Measurements from ENCODE around the gene ZCCHC24. TPM values are rescaled to one million over a fixed set of nuclear protein-coding genes. Genes with fewer than 3 reads are reported as not detected.

Gene ZCCHC24
- total RNA-seq, 1 experiment from 2014 or later = 3.8 TPM

- Histone ChIP-seq H2BK20ac (ENCODE audit: low read depth, low read length, poor library complexity, severe bottlenecking) (no peak overlapping the region), H3K4me2 (ENCODE audit: insufficient read depth, insufficient read length, low read length) (no peak overlapping the region), H2AFZ (ENCODE audit: low read length) (no peak overlapping the region), H3K56ac (ENCODE audit: insufficient read length, low read depth, low read length) (no peak overlapping the region), H2BK5ac (ENCODE audit: insufficient read length, low read length) (no peak overlapping the region), H3K79me1 (ENCODE audit: insufficient read depth, low read depth, low read length, poor library complexity, severe bottlenecking) (no peaks in the 10 kb centered on the region), H3K4me1 (ENCODE audit: insufficient read depth, low read length) (no peaks in the 10 kb centered on the region), H3K27ac (ENCODE audit: insufficient read length, low read depth, low read length) (no peak overlapping the region), H3K27me3 (ENCODE audit: insufficient read depth, low read length) (no peaks in the 10 kb centered on the region), H3K9me3 (ENCODE audit: control insufficient read depth, low read depth, low read length) (no peaks in the 10 kb centered on the region), H2BK120ac (ENCODE audit: low read depth, low read length, poor library complexity, severe bottlenecking) (no peak overlapping the region), H3T11ph (ENCODE audit: low read length) (no peak overlapping the region), H3K23ac (ENCODE audit: insufficient read length, low read depth, low read length) (no peak overlapping the region), H4K91ac (ENCODE audit: insufficient read length, low read depth, low read length) (no peak overlapping the region), H3K79me2 (ENCODE audit: insufficient read depth, low read length) (no peaks in the 10 kb centered on the region), H2BK12ac (ENCODE audit: insufficient read length, low read depth, low read length) (no peak overlapping the region), H3K4ac (ENCODE audit: low read depth, low read length) (no peak overlapping the region), H2AK5ac (ENCODE audit: insufficient read length, low read length) (no peak overlapping the region), H3K14ac (ENCODE audit: insufficient read depth, low read length) (no peak overlapping the region; the same call in 1 of the 2 replicates), H4K20me1 (ENCODE audit: control insufficient read depth, insufficient read depth, insufficient read length) (peaks cover 4% of the 10 kb centered on the region), H2BK15ac (ENCODE audit: low read depth, low read length) (no peak overlapping the region), H3K23me2 (ENCODE audit: insufficient read length, low read depth, low read length, poor library complexity, severe bottlenecking) (no peaks in the 10 kb centered on the region), H3K9ac (ENCODE audit: extremely low read depth, insufficient read length, low read length) (no peak overlapping the region), H4K8ac (replicated peaks; ENCODE audit: insufficient read length, low read depth, low read length) (no peak overlapping the region), H4K5ac (ENCODE audit: insufficient read length, low read depth, low read length) (no peak overlapping the region), H3K18ac (ENCODE audit: insufficient read length, low read depth, low read length) (no peak overlapping the region)
- Mint-ChIP-seq H3K27me3 (ENCODE audit: low read depth) (no peaks in the 10 kb centered on the region; the same call in 1 of the 2 replicates), H3K4me3 (no peak overlapping the region), H3K36me3 (ENCODE audit: insufficient read depth in 1 of 3, low read depth in 3 of 3) (no peaks in the 10 kb centered on the region; a peak in 1 of 7 replicates), H3K4me1 (peaks cover 3 to 9% of the 10 kb centered on the region in 2 experiments; a peak in 3 of 4 replicates), H3K27ac (no peak overlapping the region; a peak in 1 of 7 replicates), H3K9me3 (no peaks in the 10 kb centered on the region)
- DNase-seq = no peak
- WGBS (ENCODE audit: extremely low coverage, insufficient read length, low lambda C conversion rate) = no CpG with 5 or more reads among the region's 10 CpGs
- no peak for TF ChIP-seq CTCF (conservative IDR thresholded peaks at IDR 0.05)
These were observed 32.2 kb downstream of the ZCCHC24 start for GRCh38 chr10:79413196-79413595.
